Measurements from ENCODE around the gene ZBED3.
"Not testable (repeated sequence)": the region's sequence is repeated elsewhere in the genome, so short reads cannot be mapped to it uniquely, and the experiment has no call there.

Gene ZBED3

DNA sequence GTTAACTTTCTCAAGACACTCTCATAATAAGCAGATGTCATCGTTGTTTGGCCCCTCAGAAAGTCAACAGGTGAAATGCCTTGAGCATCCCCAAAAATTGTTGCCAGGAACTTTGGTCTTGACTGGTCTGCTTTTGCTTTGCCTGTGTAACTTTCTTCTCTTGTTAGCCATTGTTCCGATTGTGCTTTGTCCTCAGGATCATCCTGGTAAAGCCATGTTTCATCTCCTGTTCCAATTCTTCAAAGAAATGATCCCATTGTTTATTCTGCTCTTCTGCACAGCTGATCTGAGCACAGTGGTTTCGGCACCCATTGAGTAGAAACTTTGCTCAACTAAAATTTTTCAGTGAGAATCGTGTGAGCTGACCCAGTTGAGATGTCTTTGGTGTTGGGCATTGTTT lies 8.1 kb upstream of the ZBED3 start:
- H3K36me3 Mint-ChIP-seq (ENCODE audit: low read depth), result peaks cover 1% of the 10 kb centered on the region
- ATAC-seq (no peak), DNase-seq (no peak)
- H3K27me3 Mint-ChIP-seq, result no peaks in the 10 kb centered on the region
- no peak overlapping the region for H3K27ac Mint-ChIP-seq
- no peaks in the 10 kb centered on the region for H3K9me3 Mint-ChIP-seq
- no peak overlapping the region for H3K4me3 Mint-ChIP-seq
- H3K4me1 Mint-ChIP-seq, result no peaks in the 10 kb centered on the region

DNA sequence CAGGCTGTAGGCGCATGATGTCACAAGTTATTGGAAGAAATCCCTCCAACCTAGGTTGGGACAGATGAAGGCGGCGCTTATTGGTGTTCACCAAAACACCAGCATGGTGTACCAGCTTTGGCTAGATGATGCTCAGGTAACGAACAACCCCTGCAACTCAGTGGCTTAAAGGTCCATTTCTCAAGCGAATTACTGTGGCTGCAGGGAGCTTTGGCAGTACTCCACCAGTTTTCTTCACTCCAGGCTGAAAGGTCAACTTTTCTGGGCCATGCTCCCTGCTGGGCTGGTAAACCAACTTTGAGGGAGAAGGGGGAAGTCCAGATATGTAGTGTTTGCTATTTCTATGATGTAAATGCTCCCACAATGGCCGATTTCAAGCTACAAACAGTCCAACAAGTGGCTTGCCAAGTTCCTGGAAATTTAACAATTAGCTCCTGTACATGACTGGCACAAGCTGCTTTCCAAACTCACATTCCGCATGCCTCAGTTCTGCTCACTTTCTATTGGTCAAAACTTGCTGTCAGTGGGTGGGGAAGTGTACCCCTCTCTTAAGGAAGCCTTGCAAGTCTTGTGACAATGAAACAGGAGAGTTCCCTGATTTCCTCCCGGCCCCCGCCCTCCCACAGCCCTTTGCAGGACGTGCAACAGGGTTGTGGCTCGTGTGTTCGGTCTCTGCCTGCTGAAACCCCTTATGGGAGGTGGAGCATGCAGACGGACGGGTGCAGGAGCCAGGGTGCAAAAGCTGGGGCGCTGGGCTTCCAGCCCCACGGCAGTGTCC lies 588 bp upstream of the ZBED3 start:
- peaks cover 3% of the 10 kb centered on the region for H3K27me3 Mint-ChIP-seq
- ATAC-seq (peak; percentile 44), DNase-seq (no peak)
- H3K27ac Mint-ChIP-seq, result peak overlapping the region; percentile 84
- no peaks in the 10 kb centered on the region for H3K9me3 Mint-ChIP-seq
- peaks cover 20% of the 10 kb centered on the region for H3K4me1 Mint-ChIP-seq
- peaks cover 6% of the 10 kb centered on the region for H3K36me3 Mint-ChIP-seq (ENCODE audit: low read depth)
- H3K4me3 Mint-ChIP-seq, result peak overlapping the region; percentile 80

GRCh38 chr5:77086368-77086688 lies 757 bp downstream of the ZBED3 start:
- no peak for ATAC-seq
- Mint-ChIP-seq H3K27me3 (peaks cover 3% of the 10 kb centered on the region), H3K4me1 (peaks cover 20% of the 10 kb centered on the region), H3K9me3 (no peaks in the 10 kb centered on the region), H3K4me3 (peak overlapping the region; percentile 80), H3K36me3 (ENCODE audit: low read depth) (peaks cover 10% of the 10 kb centered on the region), H3K27ac (peak overlapping the region; percentile 67)
- peak; percentile 30 for DNase-seq

GRCh38 chr5:77083088-77083487 lies 4.0 kb downstream of the ZBED3 start:
- H3K9me3 Mint-ChIP-seq, result no peaks in the 10 kb centered on the region
- peaks cover 20% of the 10 kb centered on the region for H3K4me1 Mint-ChIP-seq
- H3K27me3 Mint-ChIP-seq, result no peaks in the 10 kb centered on the region
- no peak overlapping the region for H3K27ac Mint-ChIP-seq
- H3K36me3 Mint-ChIP-seq (ENCODE audit: low read depth), result peaks cover 9% of the 10 kb centered on the region
- no peak for ATAC-seq
- DNase-seq, result peak; percentile 10
- H3K4me3 Mint-ChIP-seq, result no peak overlapping the region

DNA sequence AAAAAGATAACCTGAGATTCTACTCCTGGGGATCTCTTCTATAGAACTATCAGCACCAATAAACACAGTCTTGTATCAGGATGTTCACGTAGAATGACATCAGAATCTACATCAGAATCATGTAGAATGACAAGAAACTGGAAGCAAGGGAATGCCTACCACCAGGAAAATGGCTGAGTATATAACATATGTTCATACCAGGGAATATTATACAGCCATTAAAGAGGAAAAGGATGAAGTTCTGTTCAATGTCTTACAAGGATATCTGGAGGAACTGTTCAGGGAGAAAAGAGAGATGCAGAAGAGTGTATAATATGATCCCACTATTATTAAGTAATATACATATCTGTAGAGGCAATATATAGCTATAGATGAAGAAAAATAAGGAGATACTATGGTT lies 4.8 kb downstream of the ZBED3 start:
- ATAC-seq (no peak), DNase-seq (no peak)
- peaks cover 17% of the 10 kb centered on the region for H3K4me1 Mint-ChIP-seq
- no peak overlapping the region for H3K4me3 Mint-ChIP-seq
- H3K27me3 Mint-ChIP-seq, result no peaks in the 10 kb centered on the region
- no peak overlapping the region for H3K27ac Mint-ChIP-seq
- H3K9me3 Mint-ChIP-seq, result no peaks in the 10 kb centered on the region
- peaks cover 9% of the 10 kb centered on the region for H3K36me3 Mint-ChIP-seq (ENCODE audit: low read depth)

DNA sequence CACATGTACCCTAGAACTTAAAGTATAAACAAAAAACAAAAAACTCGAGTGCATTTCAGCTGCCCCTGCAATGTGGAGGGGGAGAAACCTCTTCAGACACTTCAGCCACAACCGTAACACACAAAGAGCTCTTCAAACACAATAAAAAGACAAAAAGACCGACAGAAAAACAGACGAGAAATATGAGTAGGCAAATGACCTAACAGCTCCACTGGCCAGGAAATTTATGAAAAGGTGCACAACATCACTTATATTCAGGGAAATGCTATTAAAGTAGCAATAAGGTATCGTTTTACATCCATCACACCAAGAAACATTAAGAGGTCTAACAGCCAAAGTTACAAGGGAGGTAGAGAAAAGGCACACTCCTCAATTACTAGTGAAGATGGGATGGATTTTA lies 6.2 kb downstream of the ZBED3 start:
- H3K4me3 Mint-ChIP-seq, result no peak overlapping the region
- DNase-seq, result no peak
- H3K9me3 Mint-ChIP-seq, result no peaks in the 10 kb centered on the region
- peaks cover 20% of the 10 kb centered on the region for H3K4me1 Mint-ChIP-seq
- ATAC-seq, result no peak
- no peak overlapping the region for H3K27ac Mint-ChIP-seq
- H3K27me3 Mint-ChIP-seq, result no peaks in the 10 kb centered on the region
- H3K36me3 Mint-ChIP-seq (ENCODE audit: low read depth), result peaks cover 9% of the 10 kb centered on the region

- not testable (repeated sequence) for H3K36me3 Mint-ChIP-seq (ENCODE audit: low read depth); H3K27ac Mint-ChIP-seq; ATAC-seq; H3K9me3 Mint-ChIP-seq; DNase-seq; H3K4me3 Mint-ChIP-seq; H3K27me3 Mint-ChIP-seq
- peaks cover 18% of the 10 kb centered on the region for H3K4me1 Mint-ChIP-seq
These were observed 6.6 kb downstream of the ZBED3 start for GRCh38 chr5:77080479-77080878.

- Mint-ChIP-seq H3K27me3 (no peaks in the 10 kb centered on the region), H3K27ac (no peak overlapping the region), H3K4me3 (peak overlapping the region; percentile 52), H3K4me1 (peaks cover 12% of the 10 kb centered on the region), H3K36me3 (ENCODE audit: low read depth) (peaks cover 4% of the 10 kb centered on the region), H3K9me3 (no peaks in the 10 kb centered on the region)
- DNase-seq (no peak), ATAC-seq (no peak)
These were observed 9.3 kb downstream of the ZBED3 start for GRCh38 chr5:77077829-77078176.

- H3K27me3 Mint-ChIP-seq, result no peaks in the 10 kb centered on the region
- peak overlapping the region; percentile 61 for H3K4me3 Mint-ChIP-seq
- ATAC-seq (peak; percentile 77), DNase-seq (peak; percentile 77)
- H3K36me3 Mint-ChIP-seq (ENCODE audit: low read depth), result peaks cover under 1% of the 10 kb centered on the region
- no peaks in the 10 kb centered on the region for H3K9me3 Mint-ChIP-seq
- peaks cover 12% of the 10 kb centered on the region for H3K4me1 Mint-ChIP-seq
- no peak overlapping the region for H3K27ac Mint-ChIP-seq
These were observed 9.9 kb downstream of the ZBED3 start for GRCh38 chr5:77076961-77077828.

DNA sequence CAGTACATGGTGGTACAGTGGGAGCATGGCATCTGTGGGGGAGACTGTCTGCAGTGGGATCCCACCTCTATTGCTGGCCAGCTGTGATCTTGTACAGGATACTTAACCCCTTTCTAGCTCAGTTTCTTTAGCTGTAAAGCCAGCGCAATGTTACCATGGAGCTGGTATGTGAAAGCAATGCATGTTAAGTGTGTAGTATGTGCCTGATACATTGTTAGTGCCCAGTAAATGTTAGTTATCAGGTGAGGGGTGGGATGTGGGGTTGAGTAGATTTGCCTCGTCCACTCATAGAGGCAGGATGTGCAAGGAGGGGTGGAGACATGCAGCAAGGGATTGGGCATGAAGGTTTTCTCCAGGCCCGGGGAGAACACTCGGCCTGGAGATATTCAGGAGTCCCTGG lies 12.3 kb downstream of the ZBED3 start:
- no peak for DNase-seq
- Mint-ChIP-seq H3K4me1 (peaks cover 12% of the 10 kb centered on the region), H3K27ac (no peak overlapping the region), H3K9me3 (no peaks in the 10 kb centered on the region), H3K36me3 (ENCODE audit: low read depth) (peaks cover 7% of the 10 kb centered on the region), H3K27me3 (no peaks in the 10 kb centered on the region), H3K4me3 (no peak overlapping the region)
- ATAC-seq, result no peak

DNA sequence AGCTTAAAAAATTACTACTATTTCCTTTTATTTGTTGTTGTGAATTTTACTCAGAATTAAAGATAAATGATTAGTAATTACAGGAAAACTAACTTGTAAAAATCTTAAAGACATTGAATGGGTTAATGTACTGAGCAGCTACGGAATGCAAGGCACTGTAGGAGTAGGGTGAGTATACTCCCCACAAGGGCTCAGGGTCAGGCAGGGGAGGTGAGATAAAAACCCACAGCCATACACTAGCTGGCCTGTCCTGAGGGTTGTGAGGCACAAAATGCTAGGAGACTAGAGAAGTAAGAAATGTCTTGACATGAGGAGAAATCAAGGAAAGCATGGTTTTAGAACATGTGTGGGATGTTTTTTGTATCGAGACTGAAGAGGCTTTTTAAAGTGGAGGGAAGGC lies 13.4 kb downstream of the ZBED3 start:
- Mint-ChIP-seq H3K27me3 (no peaks in the 10 kb centered on the region), H3K36me3 (ENCODE audit: low read depth) (peaks cover 12% of the 10 kb centered on the region), H3K4me1 (peaks cover 12% of the 10 kb centered on the region)

DNA sequence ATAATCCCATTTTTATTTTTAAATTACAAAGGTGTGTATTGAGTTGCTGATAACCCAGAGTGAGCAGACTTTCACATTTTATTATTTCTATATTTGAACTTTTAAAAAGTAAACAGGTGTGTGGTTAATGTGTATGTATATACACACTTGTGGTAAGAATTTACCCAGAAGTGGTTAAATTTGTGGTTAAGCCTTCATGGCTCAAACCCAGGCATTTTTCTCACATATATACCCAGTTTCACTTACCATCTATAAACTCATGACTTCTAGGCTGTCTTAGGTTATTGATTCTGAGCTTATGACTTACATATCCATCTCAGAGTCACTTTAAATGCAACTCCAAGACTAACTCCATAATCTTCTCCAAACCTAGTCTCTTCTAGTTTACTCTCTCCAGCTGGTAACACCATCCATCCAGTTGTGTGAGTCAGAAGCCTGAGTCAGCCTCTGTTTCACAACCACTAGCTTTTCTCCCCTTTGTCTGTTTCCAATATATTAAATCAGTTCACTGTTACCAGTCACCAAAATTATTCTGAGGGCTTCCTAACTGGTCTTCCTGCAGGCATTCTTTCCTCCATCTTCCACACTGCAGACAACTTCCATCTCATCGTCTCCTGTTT lies 20.2 kb downstream of the ZBED3 start:
- Mint-ChIP-seq H3K4me3 (no peak overlapping the region), H3K27me3 (no peaks in the 10 kb centered on the region), H3K36me3 (ENCODE audit: low read depth) (peaks cover 52% of the 10 kb centered on the region), H3K27ac (no peak overlapping the region), H3K9me3 (no peaks in the 10 kb centered on the region), H3K4me1 (peaks cover 3% of the 10 kb centered on the region)
- ATAC-seq (no peak), DNase-seq (no peak)

More for the DNA sequence above, 13.4 kb downstream of the ZBED3 start:
- H3K4me3 Mint-ChIP-seq, result no peak overlapping the region
- ATAC-seq (no peak), DNase-seq (no peak)
- H3K9me3 Mint-ChIP-seq, result no peaks in the 10 kb centered on the region
- no peak overlapping the region for H3K27ac Mint-ChIP-seq

DNA sequence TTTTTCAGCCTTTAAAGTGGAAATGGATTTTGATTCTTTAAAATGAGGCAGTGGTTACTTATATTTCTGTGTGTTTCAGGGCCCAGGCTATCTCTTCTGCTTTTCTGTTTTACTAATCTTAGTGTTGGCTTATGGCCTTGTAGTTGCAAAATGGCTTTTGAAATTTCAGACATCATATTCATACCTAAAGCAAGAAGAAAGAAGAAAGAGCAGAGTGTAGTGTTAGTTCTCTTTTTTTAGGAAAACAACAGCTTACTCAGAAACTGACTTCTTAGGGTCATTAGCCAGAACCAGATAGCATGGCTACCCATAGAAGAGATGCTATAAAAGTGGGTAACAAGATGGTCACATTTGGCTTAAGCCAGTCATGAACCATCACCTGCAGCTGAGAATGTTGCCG lies 20.9 kb downstream of the ZBED3 start:
- no peaks in the 10 kb centered on the region for H3K27me3 Mint-ChIP-seq
- H3K4me3 Mint-ChIP-seq, result no peak overlapping the region
- peaks cover 3% of the 10 kb centered on the region for H3K4me1 Mint-ChIP-seq
- H3K27ac Mint-ChIP-seq, result no peak overlapping the region
- peaks cover 60% of the 10 kb centered on the region for H3K36me3 Mint-ChIP-seq (ENCODE audit: low read depth)
- no peaks in the 10 kb centered on the region for H3K9me3 Mint-ChIP-seq
- no peak for DNase-seq
- no peak for ATAC-seq

DNA sequence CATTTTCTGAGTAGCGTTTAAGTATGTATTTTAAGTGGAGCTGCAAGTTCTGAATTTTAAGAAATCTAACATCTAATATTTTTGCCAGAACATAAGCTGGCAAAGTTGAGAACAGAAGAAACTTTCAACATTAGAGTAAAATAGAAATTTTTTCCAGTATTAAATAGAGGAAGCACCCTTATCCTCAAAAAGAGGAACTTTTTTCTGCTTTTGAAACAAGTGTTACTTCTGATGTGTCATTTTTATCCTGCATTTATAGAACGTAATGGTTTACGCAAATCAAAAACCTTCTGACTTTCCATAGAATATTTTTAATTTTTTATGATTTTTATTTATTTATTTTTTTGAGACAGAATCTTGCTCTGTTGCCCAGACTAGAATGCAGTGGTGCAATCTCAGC lies 21.8 kb downstream of the ZBED3 start:
- Mint-ChIP-seq H3K9me3 (no peaks in the 10 kb centered on the region), H3K27ac (no peak overlapping the region), H3K4me1 (peaks cover 3% of the 10 kb centered on the region), H3K27me3 (no peaks in the 10 kb centered on the region), H3K36me3 (ENCODE audit: low read depth) (peaks cover 61% of the 10 kb centered on the region), H3K4me3 (no peak overlapping the region)
- ATAC-seq (no peak), DNase-seq (no peak)

DNA sequence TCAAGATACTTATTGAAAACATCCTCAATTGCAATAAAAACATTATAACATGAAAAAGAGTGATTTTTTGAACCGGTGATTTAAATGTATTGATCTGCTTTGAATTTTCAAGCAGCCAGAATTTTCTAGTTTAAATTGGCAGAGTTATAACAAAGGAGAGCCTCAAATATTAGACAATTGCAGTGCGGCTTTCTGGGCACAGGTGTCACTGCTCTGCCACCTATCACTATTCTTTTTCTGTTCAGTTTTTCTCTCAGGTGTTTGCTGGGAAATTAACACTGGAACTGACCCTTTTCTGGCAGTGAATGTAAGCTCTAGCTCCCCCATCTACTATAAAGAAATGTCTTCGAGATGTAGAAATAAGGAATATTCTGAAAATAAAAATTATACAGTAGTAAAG lies 23.0 kb downstream of the ZBED3 start:
- ATAC-seq, result no peak
- Mint-ChIP-seq H3K27ac (no peak overlapping the region), H3K4me3 (no peak overlapping the region), H3K36me3 (ENCODE audit: low read depth) (peaks cover 58% of the 10 kb centered on the region), H3K9me3 (no peaks in the 10 kb centered on the region), H3K27me3 (no peaks in the 10 kb centered on the region), H3K4me1 (peaks cover 3% of the 10 kb centered on the region)
- no peak for DNase-seq

Measured in activated naive CD8-positive, alpha-beta T cell treated with anti-CD3 and anti-CD28 coated beads, Interleukin-2, amount 50 U/mL, for 24 hours (primary cell).